Kasumi-1 (cell line): Measurements from ENCODE around the gene PTCRA.
"Not testable (repeated sequence)": the region's sequence is repeated elsewhere in the genome, so short reads cannot be mapped to it uniquely, and the experiment has no call there.

Experiments used
- DNase-seq, 2 experiments: peaks; one replicate each; lab custom pipeline; 2025; lab: John Stamatoyannopoulos, UW

The PTCRA gene

GRCh38 chr6:42915732-42916131 lies at the start of gene PTCRA:
Gene PTCRA, plus strand, starts transcription at chr6:42916053. Its CDS starts 17 bp downstream, at chr6:42916070.
- DNase-seq, result no peak

- no peak for DNase-seq
These were observed 45.5 kb upstream of the PTCRA start for GRCh38 chr6:42870145-42870936.

- DNase-seq, result no peak
These were observed 44.1 kb upstream of the PTCRA start for GRCh38 chr6:42871711-42872110.

GRCh38 chr6:42873313-42873712 lies 42.5 kb upstream of the PTCRA start:
- DNase-seq, result no peak

GRCh38 chr6:42877695-42878094 lies 38.2 kb upstream of the PTCRA start:
- no peak for DNase-seq

- peak; percentile 88 to 93 for DNase-seq
These were observed 36.2 kb upstream of the PTCRA start, which contains the start of gene RPL7L1 for GRCh38 chr6:42879372-42880239. Gene RPL7L1, plus strand, starts transcription at chr6:42879616. Its CDS starts 295 bp downstream, at chr6:42879911.

- DNase-seq, result not testable (repeated sequence)
These were observed 35.5 kb upstream of the PTCRA start for GRCh38 chr6:42880240-42880817.

GRCh38 chr6:42880871-42881270 lies 35.0 kb upstream of the PTCRA start:
- DNase-seq, result not testable (repeated sequence)

- DNase-seq, result no peak
These were observed 30.2 kb upstream of the PTCRA start for GRCh38 chr6:42885702-42886101.

GRCh38 chr6:42888201-42888600 lies 27.7 kb upstream of the PTCRA start:
- DNase-seq, result not testable (repeated sequence)

- no peak for DNase-seq
These were observed 26.0 kb upstream of the PTCRA start for GRCh38 chr6:42889815-42890214.

- DNase-seq, result peak; percentile 94
These were observed 25.3 kb upstream of the PTCRA start for GRCh38 chr6:42890311-42891198.

GRCh38 chr6:42891199-42891722 lies 24.6 kb upstream of the PTCRA start:
- DNase-seq, result no peak

GRCh38 chr6:42894041-42894828 lies 21.6 kb upstream of the PTCRA start:
- peak; percentile 82 to 87 for DNase-seq

GRCh38 chr6:42896178-42896719 lies 19.6 kb upstream of the PTCRA start:
- DNase-seq, result no peak

- DNase-seq, result peak; percentile 65 to 67
These were observed 16.9 kb upstream of the PTCRA start for GRCh38 chr6:42898891-42899361.

GRCh38 chr6:42899871-42900270 lies 16.0 kb upstream of the PTCRA start:
- DNase-seq, result no peak

GRCh38 chr6:42901538-42901957 lies 14.3 kb upstream of the PTCRA start:
- DNase-seq, result peak; percentile 79 to 83

- DNase-seq, result peak; percentile 28 to 35
These were observed 13.2 kb upstream of the PTCRA start for GRCh38 chr6:42902429-42903263.
